ENCODE data around the gene SERTAD4.
A peak's percentile ranks its signal among the peaks of the same experiment; 100 is the strongest.

The SERTAD4 gene

DNA sequence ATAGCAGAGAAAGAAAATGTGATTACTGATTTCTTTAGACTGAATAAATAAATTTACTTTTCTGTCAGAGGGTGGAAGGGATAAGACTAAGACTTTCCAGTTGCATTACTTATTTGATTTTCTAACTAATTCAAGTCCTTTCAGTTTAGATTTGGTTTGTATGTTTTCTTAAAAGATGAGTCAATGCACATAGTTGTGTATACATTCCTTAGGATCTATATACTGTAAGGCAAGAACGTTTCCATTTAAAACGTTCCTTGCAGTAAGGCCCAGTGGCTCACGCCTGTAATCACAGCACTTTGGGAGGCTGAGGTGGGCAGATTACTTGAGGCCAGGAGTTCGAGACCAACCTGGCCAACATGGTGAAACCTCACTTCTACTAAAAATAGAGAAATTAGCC is 14.5 kb upstream of the SERTAD4 start:
- TF ChIP-seq, protein P1, sequence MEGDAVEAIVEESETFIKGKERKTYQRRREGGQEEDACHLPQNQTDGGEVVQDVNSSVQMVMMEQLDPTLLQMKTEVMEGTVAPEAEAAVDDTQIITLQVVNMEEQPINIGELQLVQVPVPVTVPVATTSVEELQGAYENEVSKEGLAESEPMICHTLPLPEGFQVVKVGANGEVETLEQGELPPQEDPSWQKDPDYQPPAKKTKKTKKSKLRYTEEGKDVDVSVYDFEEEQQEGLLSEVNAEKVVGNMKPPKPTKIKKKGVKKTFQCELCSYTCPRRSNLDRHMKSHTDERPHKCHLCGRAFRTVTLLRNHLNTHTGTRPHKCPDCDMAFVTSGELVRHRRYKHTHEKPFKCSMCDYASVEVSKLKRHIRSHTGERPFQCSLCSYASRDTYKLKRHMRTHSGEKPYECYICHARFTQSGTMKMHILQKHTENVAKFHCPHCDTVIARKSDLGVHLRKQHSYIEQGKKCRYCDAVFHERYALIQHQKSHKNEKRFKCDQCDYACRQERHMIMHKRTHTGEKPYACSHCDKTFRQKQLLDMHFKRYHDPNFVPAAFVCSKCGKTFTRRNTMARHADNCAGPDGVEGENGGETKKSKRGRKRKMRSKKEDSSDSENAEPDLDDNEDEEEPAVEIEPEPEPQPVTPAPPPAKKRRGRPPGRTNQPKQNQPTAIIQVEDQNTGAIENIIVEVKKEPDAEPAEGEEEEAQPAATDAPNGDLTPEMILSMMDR (conservative IDR thresholded peaks at IDR 0.05; ENCODE audit: low read depth, low read length), result no peak
- DNase-seq (ENCODE audit: low read depth), result no peak
- H3K4me3 ChIP-seq (ENCODE audit: low read length), result no peak overlapping the region

- H3K4me3 ChIP-seq (ENCODE audit: low read length), result no peak overlapping the region
- TF ChIP-seq, protein P1 (conservative IDR thresholded peaks at IDR 0.05; ENCODE audit: low read depth, low read length), result no peak
- DNase-seq (ENCODE audit: low read depth), result no peak
These were observed 10.1 kb upstream of the SERTAD4 start for GRCh38 chr1:210222340-210223006.

- TF ChIP-seq, protein P1 (conservative IDR thresholded peaks at IDR 0.05; ENCODE audit: low read depth, low read length), result no peak
- H3K4me3 ChIP-seq (ENCODE audit: low read length), result no peak overlapping the region
- no peak for DNase-seq (ENCODE audit: low read depth)
These were observed 9.2 kb upstream of the SERTAD4 start for GRCh38 chr1:210223226-210223904.

DNA sequence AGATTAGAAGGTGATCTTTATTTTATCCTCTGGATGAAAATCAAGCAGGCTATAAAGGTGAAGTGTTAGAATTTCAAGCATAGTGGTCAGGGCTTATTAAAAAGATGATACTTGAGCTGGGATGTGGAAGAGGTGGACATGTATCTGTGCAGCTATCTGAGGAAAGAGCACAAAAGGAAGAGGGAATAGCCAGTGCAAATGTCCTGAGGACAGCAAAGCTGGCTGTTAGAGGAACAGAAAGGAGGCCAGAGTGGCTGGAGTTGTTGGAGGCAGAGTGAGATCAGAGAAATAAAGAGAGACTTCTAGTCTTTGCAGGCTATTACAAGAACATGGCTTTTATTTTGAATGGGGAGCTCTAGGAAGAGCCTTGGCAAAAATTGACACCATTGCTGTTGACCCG is 4.4 kb upstream of the SERTAD4 start:
- no peak for DNase-seq (ENCODE audit: low read depth)
- TF ChIP-seq, protein P1 (conservative IDR thresholded peaks at IDR 0.05; ENCODE audit: low read depth, low read length), result no peak

DNA sequence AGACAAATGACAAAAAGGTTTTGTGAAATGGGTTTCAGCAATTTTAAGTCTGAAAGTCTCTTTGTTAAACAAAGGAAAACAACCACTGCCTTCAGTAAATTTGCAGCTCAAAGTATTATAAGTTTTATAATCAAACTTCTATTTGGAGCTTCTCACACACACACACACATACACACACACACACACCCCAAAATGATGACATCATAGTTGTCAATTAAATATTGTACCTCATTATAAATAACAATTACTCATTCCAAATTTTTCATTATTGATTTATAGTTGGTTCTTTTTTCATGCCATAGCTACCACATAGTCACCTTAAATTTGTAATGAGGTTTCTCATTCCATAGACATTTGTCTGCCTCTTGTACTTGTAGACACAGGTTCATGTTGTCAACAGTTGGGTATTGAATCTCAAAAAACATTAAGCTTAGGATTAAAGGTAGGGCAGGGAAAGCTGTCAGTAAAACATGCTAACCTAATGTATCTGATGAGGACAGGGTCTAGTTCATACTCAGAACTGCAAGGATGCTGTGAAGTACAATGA is 2.4 kb upstream of the SERTAD4 start:
- TF ChIP-seq, protein P1 (conservative IDR thresholded peaks at IDR 0.05; ENCODE audit: low read depth, low read length), result no peak
- DNase-seq (ENCODE audit: low read depth), result no peak
- H3K4me3 ChIP-seq (ENCODE audit: low read length), result no peak overlapping the region

More for the DNA sequence above, 4.4 kb upstream of the SERTAD4 start:
- no peak overlapping the region for H3K4me3 ChIP-seq (ENCODE audit: low read length)

DNA sequence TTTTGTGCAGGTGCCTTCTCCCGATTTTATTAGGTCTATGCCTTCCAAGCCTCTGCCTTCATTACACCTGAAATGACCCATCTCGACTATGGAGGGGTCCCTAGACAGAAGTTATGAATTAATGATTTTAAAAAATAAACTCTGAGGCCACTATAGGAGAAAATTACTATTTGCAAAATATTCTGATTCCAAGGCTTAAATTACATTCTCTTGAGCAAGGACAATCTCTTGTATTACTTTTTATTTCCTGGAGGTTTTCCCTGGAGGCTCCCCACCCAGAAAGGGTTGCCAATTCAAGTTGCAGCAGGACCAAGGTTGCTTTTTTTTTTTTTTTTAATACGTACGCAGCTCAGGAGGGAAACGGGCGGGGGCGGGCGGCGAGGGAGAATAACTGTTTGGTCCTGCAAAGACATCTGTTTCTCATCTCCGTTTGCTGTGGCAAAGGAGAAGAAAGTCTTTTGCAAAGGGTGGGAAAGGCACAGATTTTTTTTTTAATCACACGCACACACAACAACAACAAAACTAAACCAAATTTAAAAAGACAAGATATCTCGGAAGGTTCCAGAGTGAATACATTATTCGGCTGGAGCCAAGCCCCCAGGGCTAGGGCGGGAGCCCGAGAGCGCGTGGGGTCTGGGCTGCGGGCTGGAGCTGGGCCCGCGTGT is 618 bp upstream of the SERTAD4 start:
- TF ChIP-seq, protein P1 (conservative IDR thresholded peaks at IDR 0.05; ENCODE audit: low read depth, low read length), result no peak
- peak overlapping the region; percentile 38 for H3K4me3 ChIP-seq (ENCODE audit: low read length)
- DNase-seq (ENCODE audit: low read depth), result no peak
